RPMI7951 (cell line): ENCODE measurements around the gene DAB2. TPM values are rescaled to one million over a fixed set of nuclear protein-coding genes. Genes with fewer than 3 reads are reported as not detected.

Experiments used
- DNase-seq: peaks from one replicate; pipeline ENCODE4 v3.0.0-alpha.2; 2012; ENCODE audit warnings: low read depth
- total RNA-seq: library from RNA; depleted of rRNA; stranded (reverse); fragments of >200 nt; shearing (Covaris generic); gene quantifications from 2 replicates; pipeline ENCODE4 v1.2.3, GENCODE V29; 2014; rRNA removed

Gene DAB2
- total RNA-seq = 8.7 and 19.9 TPM in 2 replicates

DNA sequence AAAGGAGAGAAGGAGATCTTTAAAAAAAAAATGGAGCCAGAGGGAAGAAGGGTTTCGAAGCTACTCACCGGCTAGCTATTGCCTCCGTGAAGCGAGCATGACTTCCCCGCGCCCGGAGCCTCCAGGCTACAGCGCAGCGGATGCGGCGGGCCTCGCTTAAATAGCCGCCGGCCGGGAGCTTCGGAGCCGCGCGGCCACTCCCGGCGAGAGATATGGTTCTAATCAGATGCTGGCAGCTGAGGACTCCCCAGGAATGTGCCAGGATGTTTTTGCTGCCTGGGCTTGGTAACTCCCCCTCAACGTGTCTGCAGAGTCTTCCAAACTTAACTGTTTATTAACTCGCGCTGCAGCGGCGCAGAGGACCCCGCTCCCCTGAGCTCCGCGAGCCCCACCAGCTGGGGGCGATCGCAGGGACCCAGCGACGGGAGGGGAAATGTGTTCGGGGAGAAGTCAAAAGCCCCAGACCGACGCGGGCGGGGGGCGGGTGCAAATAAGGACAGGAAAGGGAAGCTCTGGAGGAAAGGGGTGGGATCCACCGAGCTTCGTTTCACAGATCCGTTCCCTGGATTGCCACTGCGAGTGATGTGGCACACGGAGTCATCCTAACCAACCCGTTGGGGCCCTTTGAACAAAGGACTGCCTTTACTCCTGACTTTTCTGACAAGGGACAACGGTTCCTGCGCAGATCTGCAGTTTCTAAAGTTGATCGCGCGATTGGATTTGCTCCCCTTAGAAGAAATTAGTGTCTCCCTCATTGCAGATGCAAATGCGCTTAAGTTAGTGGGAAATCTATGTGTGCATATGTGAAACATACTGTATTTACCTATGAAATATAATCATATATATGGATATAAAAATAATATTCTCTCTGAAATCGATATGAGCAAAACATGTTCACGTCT is at the start of gene DAB2:
Gene DAB2, minus strand, starts transcription at position 245 of the 902 bp plus-strand sequence. CDS start 30,660 bp downstream, outside the sequence.
- DNase-seq = peak; percentile 95

DNA sequence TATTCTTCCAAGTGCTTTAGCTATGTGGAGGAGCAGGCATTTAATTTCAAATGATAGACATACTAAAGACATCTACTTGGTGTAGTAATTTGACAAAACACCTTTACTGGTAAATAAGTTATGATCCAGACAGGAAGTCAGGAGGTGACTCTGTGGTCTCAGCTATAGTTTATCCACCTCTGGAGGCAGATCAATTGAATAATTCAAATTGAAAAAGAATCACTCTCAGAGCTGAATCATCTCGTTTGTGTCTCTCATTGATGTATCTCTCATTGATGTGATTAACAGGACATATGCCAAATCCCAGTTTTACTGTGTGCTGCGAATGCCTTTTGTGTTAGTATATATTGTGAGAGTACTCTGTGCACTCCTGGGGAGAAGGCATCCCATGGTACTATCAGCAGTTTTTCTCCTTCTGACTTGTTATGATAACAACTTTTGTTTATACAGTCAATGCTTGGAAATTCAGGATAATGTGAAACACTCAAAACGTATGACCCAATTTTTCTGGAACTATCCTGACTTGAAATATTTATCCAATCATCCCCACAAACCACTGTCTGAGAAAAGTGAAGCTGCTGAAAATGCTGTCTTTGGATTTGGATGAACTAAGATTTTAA is 48.5 kb upstream of the DAB2 start:
- DNase-seq = no peak

DNA sequence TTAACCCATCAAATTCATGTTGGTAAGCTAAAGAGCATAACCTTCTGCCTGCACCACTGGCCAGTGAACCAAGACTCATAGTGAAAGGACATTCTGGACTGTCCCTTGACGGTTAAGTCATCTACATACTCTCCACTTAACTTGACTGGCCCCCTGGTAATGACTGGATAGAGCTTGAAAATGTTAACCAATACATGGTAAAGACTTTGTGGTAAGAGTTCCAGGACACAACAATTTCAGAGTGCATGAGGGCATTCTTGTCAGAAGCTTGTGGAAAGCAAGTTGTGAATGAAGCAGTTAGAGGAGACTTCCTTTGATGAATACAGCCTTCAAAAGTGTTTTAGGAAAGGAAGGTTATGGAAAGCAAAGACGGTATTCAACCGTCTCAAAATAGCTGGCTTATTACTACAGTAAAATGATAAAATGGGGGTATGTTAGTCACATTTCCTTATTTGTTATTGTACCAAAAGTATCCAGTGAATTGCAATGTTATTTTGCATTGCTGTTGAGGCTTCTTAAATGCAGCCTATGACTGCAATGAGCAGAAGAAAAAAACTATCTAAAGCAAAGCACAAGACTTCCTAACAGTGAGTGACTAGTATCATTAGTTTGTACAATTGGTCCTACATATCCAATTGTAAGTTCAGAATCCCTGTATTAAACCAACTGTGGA is 47.2 kb upstream of the DAB2 start:
- DNase-seq = no peak

DNA sequence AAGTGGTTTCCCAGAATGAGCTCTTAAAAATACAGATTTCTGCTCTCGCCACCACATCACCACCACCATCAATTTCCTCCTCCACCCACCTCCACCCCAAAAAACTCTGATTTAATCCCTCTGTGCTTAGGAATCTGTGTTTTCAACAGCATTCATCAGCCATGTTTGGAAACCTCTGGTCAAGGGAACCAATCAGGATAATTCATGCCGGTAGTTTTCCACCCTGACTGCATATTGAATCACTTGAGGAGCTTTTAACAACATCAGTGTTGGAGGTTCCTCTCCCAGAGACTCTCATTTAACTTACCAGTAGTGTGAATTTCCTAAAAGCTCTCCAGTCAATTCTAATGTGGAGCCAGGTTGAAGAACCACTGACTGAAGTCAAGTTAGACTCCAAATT is 46.0 kb upstream of the DAB2 start:
- no peak for DNase-seq

DNA sequence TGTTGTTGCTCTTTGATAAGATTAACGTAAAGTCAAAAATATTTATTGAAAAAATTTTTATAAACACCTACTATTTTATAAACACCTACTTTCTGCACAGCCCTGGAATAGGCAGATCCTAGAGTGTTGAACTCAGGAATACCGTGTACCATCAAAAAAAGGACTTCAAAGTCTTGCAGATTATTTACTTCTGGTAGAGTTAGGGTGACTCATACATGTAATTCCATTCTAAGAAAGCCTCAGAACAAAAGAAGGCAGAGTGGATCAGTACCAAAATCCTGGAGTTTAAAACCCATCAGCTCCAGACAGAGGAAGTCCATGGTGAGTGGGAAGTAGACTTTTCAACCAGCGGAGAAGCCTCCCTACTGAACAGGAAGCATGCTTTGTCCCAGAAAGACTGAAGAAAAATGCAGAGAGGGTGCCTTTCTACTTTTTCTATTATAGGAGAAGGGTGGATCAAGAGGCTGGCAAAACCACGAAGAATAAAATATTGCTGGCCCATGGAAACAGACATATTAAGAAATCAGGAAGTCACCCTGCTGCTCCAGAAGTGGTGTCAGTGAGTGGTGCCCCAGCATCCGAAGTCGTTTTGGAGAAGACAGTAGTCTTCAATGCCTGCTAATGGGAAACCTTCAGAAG is 45.1 kb upstream of the DAB2 start:
- DNase-seq = no peak

DNA sequence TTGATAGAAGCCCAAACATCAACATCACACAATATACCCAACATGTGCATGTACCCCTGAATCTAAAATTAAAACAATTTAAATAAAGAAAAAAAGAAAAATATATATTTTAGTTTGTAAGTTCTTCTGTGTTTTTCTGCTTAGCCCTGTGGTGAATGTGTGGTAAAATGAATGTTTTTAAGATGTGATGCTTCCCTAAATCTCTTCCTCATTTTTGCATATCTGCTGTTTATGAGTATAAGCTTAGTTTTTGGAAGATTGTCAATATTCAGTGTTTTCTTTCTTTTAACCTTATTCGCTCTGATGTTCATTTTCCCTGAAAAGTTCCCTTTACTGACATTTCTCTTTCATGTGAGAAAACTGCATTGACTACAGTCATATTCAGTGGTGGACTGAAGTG is 44.4 kb upstream of the DAB2 start:
- DNase-seq = no peak

DNA sequence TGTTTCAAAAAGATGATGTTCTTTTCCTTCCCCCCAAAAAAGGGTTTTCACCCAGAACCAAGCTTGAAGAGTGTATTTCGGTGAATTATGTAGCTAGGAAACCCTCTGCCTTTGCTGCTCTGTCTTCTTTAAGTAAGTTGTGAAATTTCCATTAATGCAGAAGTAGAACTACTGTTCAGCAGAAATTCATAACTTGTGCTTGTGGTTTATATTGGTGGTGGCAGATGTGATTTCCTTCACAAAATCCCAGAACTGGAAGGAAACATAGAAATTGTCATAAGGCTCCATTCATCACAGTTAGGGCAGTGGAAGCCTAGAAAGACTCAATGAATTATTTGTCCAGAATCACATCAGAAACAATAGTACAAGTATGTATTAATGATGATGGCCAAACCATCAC is 42.1 kb upstream of the DAB2 start:
- no peak for DNase-seq

DNA sequence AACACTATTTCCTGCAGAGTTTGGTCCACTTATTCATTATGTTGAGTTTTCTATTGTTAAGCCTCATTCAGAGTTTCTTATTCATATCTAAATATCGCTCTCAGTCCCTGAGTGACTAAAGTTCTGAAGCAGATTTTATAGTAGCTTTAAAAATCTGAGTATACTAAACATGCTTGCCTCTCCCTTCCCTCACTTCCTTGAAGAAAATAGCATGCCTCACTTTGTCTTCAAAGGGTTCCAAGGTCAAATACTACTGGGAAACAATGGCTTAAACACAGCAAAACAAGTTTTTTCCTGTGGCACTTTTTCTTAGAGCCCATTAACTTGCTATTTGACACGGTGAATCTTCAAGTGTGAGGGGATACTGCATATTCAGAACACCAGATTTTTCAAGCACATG is 41.1 kb upstream of the DAB2 start:
- DNase-seq = no peak

DNA sequence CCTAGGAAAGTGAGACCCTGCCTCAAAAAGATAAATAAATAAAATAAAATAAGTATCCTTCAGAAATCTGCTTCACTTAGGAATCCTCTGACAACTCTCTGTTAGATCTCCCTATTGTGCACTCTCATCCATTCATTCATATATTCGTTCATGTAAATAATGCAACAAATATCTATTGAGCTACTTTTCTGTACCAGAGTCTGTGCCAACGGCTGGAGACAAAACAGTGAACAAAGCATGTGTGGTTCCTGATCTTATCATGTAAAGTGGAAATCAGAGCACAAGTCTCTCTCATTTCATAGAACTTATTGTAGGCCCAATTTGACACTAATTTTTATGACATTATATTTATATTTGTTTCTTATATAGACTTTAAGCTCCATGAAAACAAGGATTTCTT is 40.3 kb upstream of the DAB2 start:
- DNase-seq = no peak

DNA sequence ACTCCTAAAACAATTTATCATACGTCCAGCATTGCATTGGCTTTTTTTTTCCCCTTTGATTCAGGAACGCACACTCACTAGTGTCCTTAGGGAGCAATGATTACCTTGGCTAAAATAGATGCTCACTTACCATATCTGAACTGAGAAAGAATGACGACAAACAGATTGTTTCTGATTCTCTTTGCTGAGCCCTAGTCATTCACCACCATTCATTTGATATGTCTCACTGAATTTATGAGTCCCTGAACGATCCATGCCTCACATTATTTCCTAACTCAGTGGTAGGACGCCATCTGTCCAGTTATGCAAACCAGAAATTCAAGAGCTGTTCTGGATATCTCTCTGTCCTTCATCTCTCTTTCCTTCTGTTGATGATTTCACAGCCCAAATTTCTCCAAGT is 39.3 kb upstream of the DAB2 start:
- no peak for DNase-seq

DNA sequence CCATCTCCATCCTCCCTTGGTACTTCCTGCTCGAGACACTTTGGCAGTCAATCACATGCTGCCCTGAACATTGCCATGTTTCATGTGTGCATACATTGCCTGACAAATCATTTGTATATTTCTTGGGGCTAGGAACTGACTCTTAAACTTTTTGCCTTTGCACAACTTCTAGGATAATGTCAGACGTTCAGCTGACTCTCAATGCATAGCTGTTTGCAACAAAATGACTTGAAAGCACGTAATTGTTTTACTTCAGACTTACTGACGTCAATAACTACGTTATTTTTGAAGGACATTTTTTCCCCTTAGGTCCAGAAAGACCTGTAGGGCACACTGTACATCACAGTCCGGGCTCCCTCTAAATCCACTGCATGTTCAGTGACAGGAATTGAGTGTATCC is 37.4 kb upstream of the DAB2 start:
- DNase-seq = no peak

DNA sequence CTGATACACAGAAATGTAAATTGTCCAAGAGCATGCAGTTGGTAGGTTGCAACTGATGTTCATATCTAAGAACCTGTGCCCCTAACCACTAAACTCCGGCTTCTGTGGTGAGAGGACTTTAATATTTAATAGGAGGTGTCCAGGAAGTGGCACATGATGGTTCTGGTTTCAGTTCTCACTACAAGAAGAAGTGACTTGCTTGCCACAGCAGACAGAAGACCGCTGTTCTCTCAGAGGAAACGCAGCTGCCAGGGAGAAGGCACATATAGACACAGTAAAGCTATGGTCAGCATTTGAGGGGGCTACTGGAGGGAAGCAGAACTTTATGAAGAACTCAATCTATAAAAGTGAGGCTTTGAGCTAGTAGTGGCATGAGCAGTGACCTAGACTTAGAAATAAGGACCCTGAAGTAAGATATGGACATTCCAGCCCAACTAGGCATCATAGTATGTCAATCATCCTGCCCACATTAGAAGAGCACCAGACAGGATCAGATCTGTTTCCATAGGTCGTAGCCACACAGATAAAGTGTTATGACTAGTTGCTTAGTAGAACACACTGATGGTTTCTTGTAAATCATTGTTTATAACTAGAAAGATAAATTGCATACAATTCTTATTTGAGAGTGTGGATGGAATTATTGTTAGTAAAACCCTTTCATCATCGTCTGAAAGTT is 36.4 kb upstream of the DAB2 start:
- no peak for DNase-seq

DNA sequence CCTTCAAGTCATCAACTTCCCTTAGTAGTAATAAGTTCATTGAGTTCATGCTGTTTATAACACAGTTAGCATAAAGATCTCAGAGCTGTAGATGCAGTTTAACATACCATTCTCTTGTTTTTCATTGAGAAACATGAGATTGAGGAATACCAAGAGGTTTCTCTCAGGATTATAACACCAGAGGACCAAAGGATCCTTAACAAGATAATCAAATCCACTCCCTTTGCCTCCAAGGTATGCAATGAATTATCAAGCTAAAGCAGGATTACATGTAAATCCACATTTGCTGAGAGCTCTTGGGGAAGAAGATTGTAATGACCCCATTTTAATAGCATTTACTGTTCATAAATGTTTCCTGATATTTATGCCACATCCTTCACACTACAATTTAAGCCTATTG is 35.1 kb upstream of the DAB2 start:
- DNase-seq = no peak

DNA sequence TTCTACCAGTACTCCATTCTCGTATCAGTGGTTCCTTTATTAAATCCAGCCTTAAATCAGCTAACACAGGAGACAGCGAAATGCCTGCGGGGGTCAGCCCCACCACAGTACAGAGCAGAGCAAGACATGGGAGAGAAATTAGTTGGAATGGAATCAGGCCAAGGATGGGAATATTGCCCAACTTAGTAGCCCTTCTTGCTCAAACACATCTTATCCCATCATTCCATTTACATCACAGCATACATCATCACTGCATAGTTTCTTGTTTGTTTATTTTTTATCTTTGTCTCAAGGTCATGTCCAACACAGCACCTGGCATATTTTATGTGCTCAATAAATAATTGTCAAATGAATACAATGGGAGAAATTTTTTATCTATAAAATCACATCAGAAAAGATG is 34.3 kb upstream of the DAB2 start:
- DNase-seq = peak; percentile 7

DNA sequence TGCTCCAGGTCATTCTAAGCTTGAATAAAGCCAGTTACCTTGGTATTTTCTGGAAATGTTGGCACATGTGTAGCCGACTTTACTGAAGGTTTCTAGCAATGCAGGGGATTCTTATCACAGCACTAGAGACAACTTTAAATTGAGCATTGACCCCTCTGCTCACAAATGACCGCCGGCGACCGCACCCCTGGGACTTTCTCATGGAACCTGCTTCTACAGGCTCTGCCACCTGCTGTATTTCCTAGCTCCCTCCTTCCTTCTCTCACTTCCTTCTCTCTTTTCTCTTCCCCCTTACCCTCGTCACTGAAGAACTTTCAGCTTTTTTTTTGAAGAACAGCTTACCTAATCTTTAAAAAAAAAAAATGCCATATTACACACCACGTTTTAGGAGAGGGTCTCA is 30.9 kb upstream of the DAB2 start:
- DNase-seq = no peak

DNA sequence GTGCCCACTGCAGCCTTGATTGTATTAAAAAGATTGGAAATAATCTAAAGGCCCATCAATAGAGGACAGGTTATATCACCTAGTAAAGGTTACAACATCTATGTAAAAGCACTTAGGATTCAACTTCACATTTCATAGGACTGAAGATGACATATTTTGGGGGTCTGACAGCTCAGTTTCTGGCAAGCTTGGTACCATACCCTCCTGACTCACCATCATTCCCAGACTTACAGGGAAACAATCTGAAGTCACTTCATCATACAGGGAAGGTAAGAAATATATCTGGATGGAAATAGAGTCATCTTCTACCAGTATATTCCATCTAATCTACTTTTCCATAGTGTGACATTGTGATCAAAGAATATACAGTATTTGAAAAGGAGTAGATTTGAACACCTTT is 28.8 kb upstream of the DAB2 start:
- DNase-seq = peak; percentile 4

DNA sequence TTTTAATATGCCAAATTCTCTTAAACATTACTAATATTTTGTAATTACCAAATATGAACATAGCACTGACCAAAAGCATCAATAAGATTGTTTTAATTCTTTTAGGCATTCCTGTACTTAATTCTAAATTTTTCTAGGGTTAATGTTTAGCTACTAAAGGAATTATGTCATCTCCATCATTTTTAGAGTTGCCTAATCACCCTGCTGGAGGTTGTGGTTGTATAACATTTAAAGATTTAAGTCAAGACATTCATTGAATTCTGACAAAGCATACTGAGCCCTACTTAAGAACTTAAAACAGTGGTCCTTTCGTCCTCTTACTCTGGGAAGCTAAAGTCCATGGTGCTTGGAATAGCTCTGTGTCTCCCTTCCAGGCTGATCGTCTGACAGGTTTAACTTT is 28.1 kb upstream of the DAB2 start:
- DNase-seq = no peak

DNA sequence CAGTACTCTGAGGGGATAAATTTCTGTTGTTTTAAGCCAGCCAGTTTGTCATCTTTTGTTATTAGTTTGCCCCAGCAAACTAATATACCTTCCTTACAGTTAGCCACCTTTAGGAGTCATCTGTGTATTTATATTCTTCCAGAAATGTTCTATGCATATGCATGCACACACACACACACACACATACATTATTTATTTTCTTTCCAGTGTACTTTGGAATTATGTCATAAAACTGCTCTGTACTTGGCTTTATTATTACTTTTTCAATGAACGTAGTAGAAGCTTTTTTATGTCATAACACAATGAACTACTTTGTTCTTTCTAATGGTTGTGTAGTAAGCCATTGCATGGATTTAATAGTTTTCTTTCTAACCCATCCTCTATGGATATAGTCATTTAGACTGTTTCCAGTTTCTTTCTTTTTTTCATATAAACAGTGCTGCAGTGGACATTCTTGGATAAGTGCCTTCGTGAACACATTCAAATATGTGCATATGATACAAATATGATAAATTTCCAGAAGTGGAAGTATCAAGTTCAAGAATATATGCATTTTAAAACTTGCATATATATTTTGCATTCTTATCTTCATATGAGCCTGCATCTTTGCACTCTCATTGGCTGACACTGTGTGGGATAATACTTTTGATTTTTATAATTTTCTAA is 26.6 kb upstream of the DAB2 start:
- no peak for DNase-seq

DNA sequence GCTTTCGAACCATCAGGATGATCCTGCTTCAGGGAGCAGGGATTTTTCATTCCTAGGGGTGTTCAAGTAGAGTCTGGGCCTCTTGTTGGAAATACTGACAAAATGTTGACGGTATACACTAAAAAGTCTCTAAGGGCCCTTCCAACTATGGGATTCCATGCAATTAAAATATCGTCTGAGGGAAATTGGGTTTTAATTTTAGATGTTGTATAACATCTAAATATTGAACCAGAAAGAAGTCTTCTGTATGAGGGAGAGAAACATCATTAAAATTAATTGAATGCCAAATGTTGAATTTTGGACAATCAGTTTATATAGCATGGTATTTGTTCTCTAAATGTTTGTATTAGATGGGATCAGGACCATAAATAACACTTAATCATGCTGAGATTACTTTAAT is 25.7 kb upstream of the DAB2 start:
- no peak for DNase-seq

DNA sequence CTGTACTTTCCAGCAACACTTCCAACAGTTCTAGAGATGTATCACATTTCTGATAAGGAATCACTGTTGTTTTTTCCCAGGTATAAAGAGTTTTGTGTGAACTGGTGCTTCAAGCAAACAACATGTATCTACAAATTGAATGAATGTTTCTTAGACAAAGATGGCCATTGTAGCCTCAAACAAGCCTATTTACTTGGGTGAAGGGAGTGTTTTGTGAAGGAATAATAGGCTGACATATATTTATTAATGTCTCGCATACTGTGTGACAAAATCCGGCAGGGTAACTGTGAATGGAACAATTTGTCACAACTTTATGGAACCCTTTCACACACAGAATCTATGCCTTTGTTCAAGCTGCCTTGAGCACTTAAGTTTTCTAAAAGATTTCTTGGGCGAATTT is 24.8 kb upstream of the DAB2 start:
- no peak for DNase-seq

DNA sequence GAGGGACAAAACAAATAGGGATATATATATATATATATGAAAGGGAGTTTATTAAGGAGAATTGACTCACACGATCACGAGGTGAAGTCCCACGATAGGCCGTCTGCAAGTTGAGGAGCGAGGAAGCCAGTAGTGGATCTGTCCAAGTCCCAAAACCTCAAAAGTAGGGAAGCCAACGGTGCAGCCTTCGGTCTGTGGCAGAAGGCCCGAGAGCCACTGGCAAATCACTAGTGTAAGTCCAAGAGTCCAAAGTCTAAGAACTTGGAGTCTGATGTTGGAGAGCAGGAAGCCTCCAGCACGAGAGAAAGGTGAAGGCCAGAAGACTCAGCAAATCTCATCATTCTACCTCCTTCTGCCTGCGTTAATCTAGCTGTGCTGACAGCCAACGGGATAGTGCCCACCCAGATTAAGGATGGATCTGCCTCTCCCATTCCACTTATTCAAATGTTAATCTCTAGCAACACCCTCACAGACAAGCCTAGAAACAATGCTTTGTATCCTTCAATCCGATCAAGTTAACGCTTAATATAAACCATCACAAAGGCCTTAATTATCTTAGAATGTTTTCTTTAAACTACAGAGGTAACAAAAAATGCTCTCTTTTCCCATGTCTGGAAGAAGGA is 23.8 kb upstream of the DAB2 start:
- no peak for DNase-seq
